GM19035 (cell line): ENCODE data around the gene GPSM1.
"Not testable (repeated sequence)": the region's sequence is repeated elsewhere in the genome, so short reads cannot be mapped to it uniquely, and the experiment has no call there.

ENCODE experiments used
- ATAC-seq: cut with Tn5 transposase; IDR thresholded peaks from one replicate; pipeline ENCODE4 v1.9.1; 2021; ENCODE audit not compliant: unreplicated experiment

The GPSM1 gene

DNA sequence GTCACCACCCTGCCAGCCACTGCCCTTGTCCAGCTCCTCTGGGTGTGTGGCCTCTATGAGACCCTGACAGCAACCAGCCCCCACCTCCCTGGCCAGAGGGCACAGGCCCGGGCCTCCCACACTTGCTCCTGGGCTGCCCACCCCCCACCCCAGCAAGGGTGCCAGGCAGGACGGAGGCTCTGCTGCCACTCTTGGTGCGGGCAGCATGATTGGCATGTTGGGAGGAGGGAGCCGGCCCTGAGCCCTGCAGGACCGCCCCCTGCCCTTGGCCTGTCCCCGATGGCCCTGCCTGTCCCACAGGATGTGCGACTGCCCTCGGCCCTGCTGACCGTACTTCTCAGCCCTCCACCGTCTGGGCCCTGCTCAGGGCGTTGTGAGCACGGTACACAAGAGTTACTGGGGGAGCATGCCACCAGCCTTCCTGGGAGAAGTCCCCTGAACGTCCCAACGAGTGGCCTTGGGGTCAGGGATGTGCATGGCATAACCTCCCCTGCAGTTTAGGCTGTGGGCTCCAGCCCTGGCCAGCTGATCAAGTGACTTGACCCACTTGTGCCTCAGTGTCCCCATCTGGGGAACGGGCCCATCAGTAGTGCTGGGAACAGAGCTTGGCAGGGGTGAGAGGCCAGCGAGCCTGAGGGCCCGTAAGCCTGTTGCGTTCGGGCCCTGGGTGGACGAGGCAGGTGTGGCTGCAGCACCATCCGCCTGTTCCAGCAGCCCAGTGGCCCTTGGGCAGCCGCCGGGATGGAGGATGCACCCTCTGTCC is 16.0 kb downstream of the GPSM1 start:
- no peak for ATAC-seq

DNA sequence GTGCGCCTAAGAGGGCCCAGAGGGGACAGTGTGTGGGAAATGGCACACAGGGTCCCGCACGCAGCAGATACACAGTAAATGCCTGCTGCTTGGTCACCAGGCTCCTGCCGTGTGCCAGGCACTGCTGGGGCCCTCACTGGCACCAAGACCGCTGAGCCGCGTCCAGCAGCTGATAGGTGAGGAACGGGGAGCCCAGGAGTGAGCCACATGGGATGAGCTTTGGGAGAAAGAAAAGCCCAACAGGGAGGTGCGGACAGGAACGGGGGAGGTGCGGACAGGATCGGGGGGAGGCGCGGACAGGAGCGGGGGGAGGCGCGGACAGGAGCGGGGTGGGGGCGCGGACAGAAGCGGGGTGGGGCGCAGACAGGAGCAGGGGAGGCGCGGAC is 16.5 kb downstream of the GPSM1 start:
- no peak for ATAC-seq

DNA sequence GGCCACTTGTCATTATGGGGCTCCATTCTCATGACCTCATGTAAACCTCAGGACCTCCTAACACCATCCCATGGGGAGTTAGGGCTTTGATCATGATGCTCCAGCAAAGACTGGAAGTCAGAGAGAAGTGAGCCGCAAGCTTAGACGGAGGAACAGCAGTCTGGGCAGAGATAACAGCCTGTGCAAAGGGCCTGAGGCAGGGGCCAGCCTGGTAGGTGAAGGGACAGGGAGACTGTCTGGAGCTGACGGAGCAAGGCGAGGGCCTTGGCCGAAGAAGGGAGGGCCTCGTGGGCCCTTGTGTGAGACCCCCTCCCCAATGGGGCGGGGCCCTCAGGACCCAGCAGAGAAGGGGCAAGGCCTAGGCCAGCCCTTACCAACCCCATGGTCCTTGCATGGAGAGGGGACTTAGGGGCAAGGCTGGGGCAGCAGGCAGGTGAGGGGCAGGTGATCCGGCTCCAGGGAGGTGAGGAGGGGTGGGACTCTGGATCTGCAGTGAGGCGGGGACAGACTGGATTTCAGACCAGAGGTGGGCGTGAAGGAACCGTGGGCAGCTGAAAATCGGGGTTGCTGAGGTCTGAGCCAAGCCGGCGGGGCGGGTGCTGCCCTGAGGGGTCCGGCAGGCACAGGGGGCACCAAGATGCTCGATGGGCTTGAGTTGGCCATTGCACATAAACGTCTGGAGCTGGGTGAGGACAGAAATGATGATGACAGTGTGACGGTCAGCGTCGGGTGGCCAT is 17.4 kb downstream of the GPSM1 start:
- ATAC-seq = no peak

DNA sequence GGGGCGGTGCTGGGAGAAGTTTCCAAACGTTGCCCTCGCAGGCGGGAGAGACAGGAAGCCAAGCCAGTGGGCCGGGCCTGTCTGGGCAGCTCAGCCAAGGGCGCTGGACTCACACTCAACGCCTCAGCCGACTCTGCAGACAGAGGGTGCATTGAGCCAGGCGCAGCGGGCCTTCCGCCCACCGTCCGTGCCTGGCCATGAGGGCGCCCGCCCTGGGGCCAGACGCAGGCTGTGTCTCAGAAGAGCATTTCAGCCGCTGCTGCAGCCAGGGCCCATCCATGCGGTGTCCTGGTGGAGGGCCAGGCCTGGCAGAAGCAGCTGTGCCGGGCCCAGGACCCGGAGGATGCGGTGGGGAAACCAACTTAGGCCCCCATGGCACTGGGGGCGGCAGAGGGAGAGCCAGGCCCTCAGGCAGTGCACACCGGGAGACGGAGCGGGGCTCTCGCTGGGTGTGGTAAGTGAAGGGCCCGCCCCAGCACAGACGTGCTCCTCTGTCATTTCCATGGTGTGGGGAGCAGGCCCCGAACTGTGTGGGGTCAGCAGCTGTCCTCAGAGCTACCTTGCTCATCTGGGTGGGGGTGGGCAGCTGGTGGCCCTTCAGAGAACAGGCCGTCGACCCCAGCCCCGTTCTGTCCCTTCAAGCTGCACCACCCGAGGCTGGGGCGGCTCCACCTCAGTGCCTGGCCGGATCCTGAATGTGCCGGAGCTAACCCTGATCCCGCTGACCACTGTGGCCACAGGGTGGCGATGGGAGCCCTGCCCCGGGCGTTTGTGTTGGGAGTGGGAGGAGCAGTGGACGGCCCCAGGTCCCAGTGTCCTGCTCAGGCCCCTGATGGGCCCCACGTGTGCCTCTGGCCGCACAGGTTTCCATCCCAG is 18.2 kb downstream of the GPSM1 start:
- no peak for ATAC-seq

DNA sequence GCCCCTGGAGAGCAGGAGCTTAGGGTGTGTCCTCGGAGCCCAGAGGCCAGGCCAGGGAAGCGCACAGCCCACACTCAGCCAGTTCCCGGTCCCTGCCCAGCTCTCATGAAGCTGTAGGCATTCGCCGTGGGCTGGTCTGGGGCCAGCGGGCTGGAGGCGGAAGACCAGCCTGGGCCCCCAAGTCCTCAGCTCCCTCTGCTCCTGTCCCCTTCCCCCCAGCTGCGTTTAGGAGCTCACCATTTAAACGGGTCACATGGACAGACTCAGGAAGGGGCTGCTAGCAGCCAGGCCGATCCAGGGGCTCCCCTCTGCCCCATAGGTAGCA is 18.8 kb downstream of the GPSM1 start:
- ATAC-seq = no peak

DNA sequence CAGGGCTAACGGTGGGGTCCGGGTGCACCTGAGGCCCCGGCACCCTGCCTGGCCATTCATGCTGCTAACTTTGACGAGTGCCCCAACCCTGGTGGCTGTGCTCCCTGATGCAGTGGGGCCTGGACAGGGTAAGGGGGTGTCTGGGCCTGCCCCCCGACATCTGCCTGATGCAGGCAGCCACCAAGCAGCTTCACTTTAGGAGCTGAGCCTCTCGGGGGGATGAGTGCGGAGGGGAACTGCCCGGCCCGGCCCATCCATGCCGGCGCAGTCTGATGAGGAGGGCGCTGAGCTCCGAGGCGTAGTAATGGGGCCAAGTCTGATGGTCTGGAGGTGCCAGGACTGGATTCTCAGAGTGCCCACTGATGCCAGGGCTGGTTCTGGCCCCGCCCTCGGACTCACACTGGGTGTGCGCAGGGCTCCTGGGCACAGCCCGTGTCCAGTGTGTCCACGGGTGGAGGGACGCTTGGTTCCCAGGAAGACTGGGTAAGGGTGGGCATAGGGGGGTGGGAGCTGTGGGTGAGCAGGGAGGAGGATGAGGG is 19.7 kb downstream of the GPSM1 start:
- no peak for ATAC-seq

DNA sequence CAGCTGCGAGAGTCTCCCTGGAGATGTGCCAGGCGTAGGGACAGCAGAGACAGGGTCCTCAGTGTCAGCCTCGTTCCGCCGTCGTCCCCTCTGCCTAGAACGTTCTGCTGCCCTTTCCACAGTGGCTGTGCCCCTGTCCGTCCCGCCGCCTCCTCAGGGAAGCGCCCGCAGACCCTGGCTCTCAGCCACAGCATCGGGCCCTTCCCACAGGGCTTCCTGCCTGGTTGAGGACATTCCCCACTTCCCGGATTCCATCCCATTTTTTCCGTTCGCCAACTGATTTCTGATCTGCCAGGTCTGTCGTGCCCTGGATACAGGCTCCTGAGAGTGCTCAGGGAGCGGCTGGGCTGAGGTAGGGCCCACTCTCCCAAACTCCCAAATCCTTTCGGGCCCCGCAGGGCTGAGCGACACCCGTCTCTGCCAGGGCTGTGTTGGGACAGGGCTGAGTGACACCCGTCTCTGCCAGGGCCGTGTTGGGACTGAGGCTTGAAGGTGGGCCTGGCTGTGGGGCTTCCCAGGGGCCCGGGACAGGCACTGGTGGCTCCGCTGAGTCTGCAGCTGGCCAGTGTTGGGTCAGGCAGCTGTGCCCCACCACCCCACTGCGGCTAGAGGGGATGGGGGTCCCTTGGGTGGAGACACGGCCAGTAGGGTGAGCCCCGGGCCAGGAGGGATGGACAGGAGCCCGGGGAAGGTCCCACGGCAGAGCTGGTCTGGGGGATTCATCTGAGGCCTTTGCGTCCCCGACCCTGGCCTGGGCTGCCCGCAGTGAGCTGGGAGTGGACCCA is 20.3 kb downstream of the GPSM1 start:
- no peak for ATAC-seq

DNA sequence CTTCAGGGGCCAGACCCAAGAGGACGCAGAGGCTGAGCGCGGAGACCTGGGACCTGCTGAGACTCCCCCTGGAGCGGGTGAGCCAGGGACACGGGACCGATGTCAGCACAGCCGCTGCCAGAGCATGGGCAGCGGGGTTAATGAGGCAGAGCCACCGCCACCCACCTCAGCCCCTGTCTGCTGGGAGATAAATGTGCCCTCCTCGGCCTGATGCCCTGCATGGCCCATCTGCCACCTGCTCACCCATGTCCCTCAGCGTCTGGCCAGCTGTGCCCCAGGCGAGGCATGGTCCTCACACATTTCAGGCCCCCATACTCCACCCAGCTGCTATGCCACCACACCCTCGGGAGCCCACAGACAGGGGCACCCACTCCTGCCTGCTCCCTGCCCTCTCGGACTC is 21.4 kb downstream of the GPSM1 start:
- no peak for ATAC-seq

DNA sequence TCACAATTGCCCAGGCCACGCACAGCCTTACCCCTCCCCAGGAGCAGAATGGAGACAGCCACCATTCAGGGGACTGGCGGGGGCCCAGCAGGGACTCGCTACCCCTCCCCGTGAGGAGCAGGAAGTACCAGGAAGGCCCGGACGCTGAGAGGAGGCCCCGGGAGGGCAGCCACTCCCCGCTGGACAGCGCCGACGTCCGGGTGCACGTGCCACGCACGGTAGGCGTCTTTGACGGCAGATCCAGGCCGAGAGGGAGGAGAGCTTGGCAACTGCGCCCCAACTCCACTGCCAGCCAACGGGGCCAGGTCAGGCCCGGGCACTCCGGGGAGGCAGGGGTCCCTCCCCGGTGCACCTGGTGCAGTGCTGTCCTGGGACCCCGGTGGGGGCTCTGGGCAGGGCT is 22.2 kb downstream of the GPSM1 start:
- no peak for ATAC-seq

DNA sequence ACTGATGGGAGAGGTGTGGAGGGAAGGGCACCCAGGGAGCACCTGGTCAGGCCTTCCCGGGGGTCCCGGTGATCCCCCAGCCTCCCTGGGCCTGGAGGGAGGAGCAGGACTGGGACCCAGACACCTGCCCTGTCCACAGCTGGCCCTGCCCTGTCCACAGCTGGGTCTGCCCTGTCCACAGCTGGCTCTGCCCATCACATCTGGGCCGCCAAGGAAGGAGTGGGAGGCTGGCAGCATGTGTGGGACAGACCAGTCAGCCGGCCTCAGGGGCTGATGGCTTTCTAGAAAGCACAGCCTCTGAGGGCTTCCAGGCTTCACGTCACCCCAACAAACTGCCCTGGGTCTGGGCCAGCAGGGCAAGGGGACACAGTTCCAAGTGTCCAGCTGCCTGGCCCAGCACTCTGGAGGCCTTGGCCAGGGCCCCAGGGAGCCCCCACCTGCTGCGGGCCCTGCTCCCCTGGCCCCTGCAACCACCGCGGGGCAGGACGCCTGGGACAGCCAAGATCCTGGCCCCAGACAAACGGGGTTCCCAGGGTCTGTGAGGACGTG is 24.0 kb downstream of the GPSM1 start:
- no peak for ATAC-seq

DNA sequence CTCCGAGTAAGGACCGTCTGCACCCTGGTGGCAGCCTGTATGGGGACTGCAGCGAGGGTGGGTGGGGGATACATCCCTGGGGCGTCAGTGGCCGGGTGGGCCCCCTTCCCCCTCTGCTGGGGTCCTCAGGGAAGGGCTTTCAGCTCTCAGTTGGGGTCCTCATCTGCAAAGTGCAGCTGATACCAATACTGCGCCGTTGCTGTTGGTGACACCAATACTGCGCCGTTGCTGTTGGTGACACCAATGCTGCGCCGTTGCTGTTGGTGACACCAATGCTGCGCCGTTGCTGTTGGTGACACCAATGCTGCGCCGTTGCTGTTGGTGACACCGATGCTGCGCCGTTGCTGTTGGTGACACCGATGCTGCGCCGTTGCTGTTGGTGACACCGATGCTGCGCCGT is 24.5 kb downstream of the GPSM1 start:
- ATAC-seq = not testable (repeated sequence)

DNA sequence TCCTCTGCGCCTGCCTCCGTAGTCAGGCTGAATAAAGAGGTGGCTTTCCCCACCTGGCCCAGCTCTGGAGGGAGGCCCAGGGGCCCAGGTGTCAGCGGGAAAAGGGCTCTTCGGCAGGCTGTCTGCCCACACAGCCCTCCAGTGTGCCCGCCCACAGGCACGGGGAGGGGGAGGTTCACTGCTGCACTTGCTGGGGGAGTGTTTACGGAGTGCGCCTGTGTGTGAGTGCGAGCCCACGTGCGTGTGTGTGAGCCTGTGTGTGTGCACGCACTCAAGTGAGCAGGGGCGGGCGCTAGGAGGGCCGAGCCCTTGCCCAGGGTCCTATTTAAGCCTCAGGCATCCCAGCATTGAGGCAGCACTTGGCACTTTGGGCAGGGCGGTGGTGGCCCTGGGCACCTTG is 25.3 kb downstream of the GPSM1 start:
- ATAC-seq = no peak

DNA sequence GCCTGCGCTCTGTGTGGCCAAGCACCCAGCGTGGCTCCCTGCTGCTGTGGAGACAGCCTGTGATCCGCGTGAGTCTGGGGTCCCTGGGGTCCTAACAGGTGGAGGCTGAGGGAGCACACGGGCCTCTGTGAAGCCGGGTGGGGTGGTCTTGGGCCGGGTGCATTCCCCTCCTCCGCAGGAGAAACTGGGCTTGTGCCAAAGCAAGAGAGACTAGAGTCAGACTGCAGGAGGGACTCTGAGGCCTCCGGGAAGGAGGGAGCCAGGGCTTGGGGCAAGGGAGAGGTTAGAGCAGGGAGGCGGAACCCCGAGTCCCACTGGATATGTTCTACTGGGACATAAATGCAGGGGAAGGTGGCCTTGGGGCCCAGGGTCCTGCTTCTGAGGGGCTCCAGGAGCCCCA is 25.7 kb downstream of the GPSM1 start:
- no peak for ATAC-seq

DNA sequence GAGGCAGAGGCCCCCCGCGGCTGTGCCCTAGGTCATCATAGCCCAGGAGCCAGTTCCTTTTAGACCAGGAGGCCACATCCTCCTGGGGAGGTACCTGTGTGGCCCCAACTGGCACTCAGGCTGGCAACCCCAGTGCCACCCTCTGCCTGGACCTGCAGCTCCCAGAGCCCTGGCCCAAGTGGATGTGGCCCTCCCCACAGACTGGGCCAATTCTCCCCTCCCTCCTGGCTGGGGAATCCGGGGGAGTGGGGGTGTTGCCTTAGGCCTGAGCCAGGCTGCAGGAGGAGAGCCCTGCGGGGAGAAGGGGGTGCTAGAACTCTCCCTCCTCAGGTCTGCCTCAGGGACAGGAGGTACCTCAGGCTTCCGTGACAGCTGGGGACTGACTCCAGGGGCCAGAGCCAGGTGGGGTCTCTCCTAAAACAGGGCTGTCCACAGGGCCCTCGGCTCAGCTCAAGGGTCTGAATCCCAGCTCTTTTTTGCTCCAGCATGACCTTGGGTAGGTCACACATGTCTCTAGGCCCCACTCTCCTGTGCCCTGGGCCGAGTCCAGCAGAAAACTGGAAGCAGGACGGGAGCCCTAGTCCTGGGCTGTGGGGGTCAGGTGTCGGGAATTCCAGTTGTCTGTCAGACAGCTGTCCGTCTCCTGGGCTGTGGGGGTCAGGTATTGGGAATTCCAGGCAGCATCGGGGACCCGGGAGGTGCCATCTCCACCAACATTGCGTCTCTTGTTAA is 26.6 kb downstream of the GPSM1 start:
- ATAC-seq = no peak

DNA sequence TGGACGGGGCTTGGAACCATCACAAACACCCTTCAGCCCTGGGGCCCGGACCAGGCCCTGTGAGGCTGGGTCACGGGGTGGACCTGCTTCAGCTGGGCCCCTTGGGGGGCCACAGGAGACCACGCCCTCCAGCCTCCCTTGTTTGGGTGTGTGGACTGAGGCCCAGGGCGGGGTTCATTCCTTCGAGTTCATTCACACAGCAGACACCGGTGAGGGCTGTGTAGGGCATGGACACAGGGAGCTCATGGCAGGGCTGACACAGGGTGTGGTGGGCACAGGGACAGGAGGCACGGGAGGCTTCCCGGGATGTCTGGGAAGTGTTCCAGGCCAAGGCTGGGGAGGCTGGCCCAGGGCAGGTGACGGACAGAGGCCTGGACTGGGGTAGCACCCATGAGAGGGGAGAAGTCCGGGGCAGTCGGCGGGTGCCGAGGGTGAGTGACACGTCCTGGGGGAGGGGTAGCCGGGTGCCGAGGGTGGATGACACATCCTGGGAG is 27.3 kb downstream of the GPSM1 start:
- no peak for ATAC-seq

DNA sequence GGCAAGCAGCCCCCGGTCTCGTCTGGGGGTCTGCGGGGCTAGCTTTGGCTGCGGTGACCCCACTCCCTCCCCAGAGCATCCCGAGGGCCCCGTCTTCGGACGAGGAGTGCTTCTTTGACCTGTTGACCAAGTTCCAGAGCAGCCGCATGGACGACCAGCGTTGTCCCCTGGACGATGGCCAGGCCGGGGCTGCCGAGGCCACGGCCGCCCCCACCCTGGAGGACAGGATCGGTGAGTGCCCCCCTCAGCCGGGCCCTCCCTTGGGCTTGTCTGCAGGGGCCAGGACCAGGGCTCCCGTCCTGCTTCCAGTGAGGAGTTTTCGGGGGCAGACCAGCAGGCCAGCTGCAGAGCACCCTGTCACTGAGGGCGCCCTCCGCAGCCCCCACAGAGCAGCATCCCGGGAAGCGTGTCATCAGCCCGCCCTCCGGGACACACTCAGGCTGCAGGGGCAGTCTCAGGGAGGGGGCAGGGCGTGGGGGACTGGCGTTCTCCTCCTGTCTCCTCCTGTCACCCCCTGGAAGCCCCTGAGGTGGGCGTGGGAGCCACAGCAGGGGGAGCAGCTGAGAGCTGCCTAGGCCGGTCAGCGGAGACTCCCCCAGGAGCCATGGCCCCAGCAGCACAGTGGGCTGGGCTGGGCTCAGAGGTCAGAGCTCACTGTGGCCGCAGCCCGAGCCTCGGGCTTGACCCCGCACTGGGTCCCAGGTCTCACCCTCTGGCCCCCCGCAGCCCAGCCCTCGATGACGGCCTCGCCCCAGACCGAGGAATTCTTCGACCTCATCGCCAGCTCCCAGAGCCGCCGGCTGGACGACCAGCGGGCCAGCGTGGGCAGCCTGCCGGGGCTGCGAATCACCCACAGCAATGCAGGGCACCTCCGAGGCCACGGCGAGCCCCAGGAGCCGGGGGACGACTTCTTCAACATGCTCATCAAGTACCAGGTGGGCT is 28.5 kb downstream of the GPSM1 start:
- no peak for ATAC-seq

DNA sequence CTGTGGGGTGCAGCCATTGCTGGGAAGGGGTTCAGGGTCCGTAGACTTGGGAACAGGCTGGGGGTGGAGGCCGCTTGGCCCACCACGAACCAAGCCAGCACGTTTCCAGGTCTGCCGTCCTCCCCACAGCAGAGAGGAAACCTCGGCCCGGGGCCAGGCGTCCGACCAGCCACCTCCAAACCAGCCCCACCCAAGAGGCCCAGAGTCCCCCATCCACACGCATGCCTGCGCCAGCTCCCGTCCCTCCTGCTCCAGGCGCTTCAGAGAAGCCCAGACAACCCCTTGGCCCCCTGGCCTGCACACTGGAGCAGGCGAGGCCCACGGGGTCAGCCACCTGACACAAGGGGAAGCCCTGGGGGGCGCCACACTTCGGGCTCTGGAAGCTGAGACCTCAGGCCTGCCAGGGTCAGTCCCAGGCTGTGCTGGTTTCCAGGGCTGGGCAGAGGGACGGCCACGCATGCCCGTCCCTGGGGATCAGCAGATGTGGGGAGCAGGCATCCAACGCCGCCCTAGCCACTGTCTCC is 29.9 kb downstream of the GPSM1 start:
- ATAC-seq = no peak

DNA sequence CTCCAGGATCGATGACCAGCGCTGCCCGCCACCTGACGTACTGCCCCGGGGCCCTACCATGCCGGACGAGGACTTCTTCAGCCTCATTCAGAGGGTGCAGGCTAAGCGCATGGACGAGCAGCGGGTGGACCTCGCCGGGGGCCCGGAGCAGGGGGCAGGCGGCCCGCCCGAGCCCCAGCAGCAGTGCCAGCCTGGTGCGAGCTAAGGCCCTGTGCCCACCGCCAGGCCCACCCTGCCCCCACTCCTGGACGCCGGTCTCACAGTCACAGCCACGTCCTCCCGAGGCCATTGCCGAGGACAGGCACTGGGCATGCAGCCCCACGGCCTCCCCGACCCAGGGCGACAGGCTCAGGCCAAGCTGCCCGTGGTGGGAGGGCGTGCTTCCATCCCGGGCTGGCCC is 30.7 kb downstream of the GPSM1 start:
- ATAC-seq = no peak
